Hepatocyte (in vitro differentiated cells): ENCODE results near the gene ELMOD3. TPM values are rescaled to one million over a fixed set of nuclear protein-coding genes. Genes with fewer than 3 reads are reported as not detected.
A peak's percentile ranks its signal among the peaks of the same experiment; 100 is the strongest.

Experiments
- DNase-seq: peaks from one replicate; pipeline ENCODE4 v3.0.0-alpha.2; 2016; ENCODE audit warnings: low spot score
- H2AFZ ChIP-seq: fragments of 200-600 bp; sonication (generic); 2 replicates; pipeline ENCODE4 v1.6.0; 2016; ENCODE audit warnings: antibody characterized with exemption, mild to moderate bottlenecking
- H3K27ac ChIP-seq: fragments of 200-600 bp; sonication (generic); 2 replicates; pipeline ENCODE4 v1.5.1; 2016; ENCODE audit warnings: mild to moderate bottlenecking
- H3K27me3 ChIP-seq: fragments of 200-600 bp; sonication (generic); 2 replicates; pipeline ENCODE4 v1.6.1; 2016
- H3K36me3 ChIP-seq: fragments of 200-600 bp; sonication (generic); replicated peaks from 2 replicates; pipeline ENCODE4 v1.5.1; 2016; ENCODE audit warnings: low read depth; ENCODE audit not compliant: insufficient read depth
- H3K4me1 ChIP-seq: fragments of 200-600 bp; sonication (generic); 2 replicates; pipeline ENCODE4 v1.5.1; 2016; ENCODE audit warnings: mild to moderate bottlenecking, moderate library complexity; ENCODE audit not compliant: insufficient read depth
- H3K4me2 ChIP-seq: fragments of 200-600 bp; sonication (generic); 2 replicates; pipeline ENCODE4 v1.6.0; 2016
- H3K4me3 ChIP-seq: fragments of 200-600 bp; sonication (generic); 2 replicates; pipeline ENCODE4 v1.5.1; 2016; ENCODE audit warnings: mild to moderate bottlenecking
- H3K79me2 ChIP-seq: fragments of 200-600 bp; sonication (generic); 2 replicates; pipeline ENCODE4 v1.6.0; 2017; ENCODE audit warnings: mild to moderate bottlenecking
- H3K9me2 ChIP-seq: fragments of 200-600 bp; sonication (generic); replicated peaks from 2 replicates; pipeline ENCODE4 v1.6.0; 2017; ENCODE audit warnings: mild to moderate bottlenecking; ENCODE audit not compliant: insufficient read depth
- H3K9me3 ChIP-seq: fragments of 200-600 bp; sonication (generic); 2 replicates; pipeline ENCODE4 v1.5.1; 2016; ENCODE audit warnings: low read depth, mild to moderate bottlenecking
- H4K20me1 ChIP-seq: fragments of 200-600 bp; sonication (generic); 2 replicates; pipeline ENCODE4 v1.6.0; 2016; ENCODE audit warnings: mild to moderate bottlenecking; ENCODE audit not compliant: insufficient read depth, poor library complexity, severe bottlenecking
- EZH2 ChIP-seq: fragments of 200-600 bp; sonication (generic); IDR thresholded peaks from 2 replicates; pipeline ENCODE4 v1.6.1; 2016; ENCODE audit warnings: antibody characterized with exemption, mild to moderate bottlenecking, borderline replicate concordance
- EZH2phosphoT487 ChIP-seq: fragments of 200-600 bp; sonication (generic); IDR thresholded peaks from one replicate; pipeline ENCODE4 v1.6.1; 2018; ENCODE audit warnings: antibody characterized with exemption, mild to moderate bottlenecking, low read depth, moderate library complexity; ENCODE audit not compliant: unreplicated experiment, severe bottlenecking
- WGBS: methylation state at CpG from one replicate; pipeline ENCODE4 v1.1.6; 2016; ENCODE audit warnings: low lambda C conversion rate; ENCODE audit errors: missing lambda C conversion rate; 5-methylcytosine and 5-hydroxymethylcytosine counted together
- polyA plus RNA-seq: library from polyadenylated mRNA; unstranded; fragments of >200 nt; fragmentation: Nextera tagmentation; extraction: Ambion mirVana; gene quantifications from 2 replicates; pipeline ENCODE4 v1.2.1, GENCODE V29; 2016
- total RNA-seq: library from RNA; depleted of rRNA; stranded (reverse); fragments of >200 nt; gene quantifications from 2 replicates; pipeline ENCODE4 v1.2.3, GENCODE V29; 2014
- TF ChIP-seq, protein P1 (sequence below): fragments of 200-600 bp; sonication (generic); IDR thresholded peaks from 2 replicates; pipeline ENCODE4 v1.5.1; 2016; ENCODE audit warnings: antibody characterized with exemption, mild to moderate bottlenecking; ENCODE audit not compliant: poor library complexity

The ELMOD3 gene
- total and polyA plus RNA-seq, 2 experiments from 2014 or later, result 18.1 to 25.1 TPM

- H3K27ac ChIP-seq, result peak overlapping the region; percentile 95
- H3K4me3 ChIP-seq, result peak overlapping the region; percentile 35
- TF ChIP-seq EZH2, result no peak
- TF ChIP-seq, protein P1, sequence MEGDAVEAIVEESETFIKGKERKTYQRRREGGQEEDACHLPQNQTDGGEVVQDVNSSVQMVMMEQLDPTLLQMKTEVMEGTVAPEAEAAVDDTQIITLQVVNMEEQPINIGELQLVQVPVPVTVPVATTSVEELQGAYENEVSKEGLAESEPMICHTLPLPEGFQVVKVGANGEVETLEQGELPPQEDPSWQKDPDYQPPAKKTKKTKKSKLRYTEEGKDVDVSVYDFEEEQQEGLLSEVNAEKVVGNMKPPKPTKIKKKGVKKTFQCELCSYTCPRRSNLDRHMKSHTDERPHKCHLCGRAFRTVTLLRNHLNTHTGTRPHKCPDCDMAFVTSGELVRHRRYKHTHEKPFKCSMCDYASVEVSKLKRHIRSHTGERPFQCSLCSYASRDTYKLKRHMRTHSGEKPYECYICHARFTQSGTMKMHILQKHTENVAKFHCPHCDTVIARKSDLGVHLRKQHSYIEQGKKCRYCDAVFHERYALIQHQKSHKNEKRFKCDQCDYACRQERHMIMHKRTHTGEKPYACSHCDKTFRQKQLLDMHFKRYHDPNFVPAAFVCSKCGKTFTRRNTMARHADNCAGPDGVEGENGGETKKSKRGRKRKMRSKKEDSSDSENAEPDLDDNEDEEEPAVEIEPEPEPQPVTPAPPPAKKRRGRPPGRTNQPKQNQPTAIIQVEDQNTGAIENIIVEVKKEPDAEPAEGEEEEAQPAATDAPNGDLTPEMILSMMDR, result no peak
- 76% methylated on average over 17 of the region's 17 CpGs for WGBS
- peak overlapping the region; percentile 82 for H3K4me2 ChIP-seq
- H3K27me3 ChIP-seq, result no peaks in the 10 kb centered on the region
- no peaks in the 10 kb centered on the region for H3K9me2 ChIP-seq
- no peak for DNase-seq
- no peaks in the 10 kb centered on the region for H4K20me1 ChIP-seq
- H3K9me3 ChIP-seq, result no peaks in the 10 kb centered on the region
- peaks cover 47% of the 10 kb centered on the region for H3K4me1 ChIP-seq
- H3K36me3 ChIP-seq, result no peaks in the 10 kb centered on the region
- H2AFZ ChIP-seq, result peak overlapping the region; percentile 68
- H3K79me2 ChIP-seq, result peaks cover 3% of the 10 kb centered on the region
These were observed 64.6 kb downstream of the ELMOD3 start for GRCh38 chr2:85419009-85419675.

- H3K27me3 ChIP-seq, result no peaks in the 10 kb centered on the region
- H3K4me1 ChIP-seq, result peaks cover 40% of the 10 kb centered on the region
- no peaks in the 10 kb centered on the region for H3K79me2 ChIP-seq
- TF ChIP-seq EZH2phosphoT487, result no peak
- TF ChIP-seq, protein P1, result peak; percentile 100
- peak; percentile 93 for DNase-seq
- peak overlapping the region; percentile 66 for H3K4me2 ChIP-seq
- H2AFZ ChIP-seq, result peak overlapping the region; percentile 42
- H3K9me2 ChIP-seq, result no peaks in the 10 kb centered on the region
- no peak overlapping the region for H3K4me3 ChIP-seq
- H3K27ac ChIP-seq, result peak overlapping the region; percentile 95
- no peaks in the 10 kb centered on the region for H4K20me1 ChIP-seq
- no peaks in the 10 kb centered on the region for H3K36me3 ChIP-seq
- no peaks in the 10 kb centered on the region for H3K9me3 ChIP-seq
- WGBS, result 18% methylated on average over 22 of the region's 22 CpGs
These were observed 66.1 kb downstream of the ELMOD3 start for GRCh38 chr2:85420536-85421259.

GRCh38 chr2:85421260-85422071 lies 66.9 kb downstream of the ELMOD3 start:
- Histone ChIP-seq H4K20me1 (no peaks in the 10 kb centered on the region), H3K27ac (peak overlapping the region; percentile 95), H3K9me3 (no peaks in the 10 kb centered on the region), H2AFZ (peak overlapping the region; percentile 13), H3K4me1 (peaks cover 40% of the 10 kb centered on the region), H3K36me3 (no peaks in the 10 kb centered on the region), H3K9me2 (no peaks in the 10 kb centered on the region), H3K27me3 (no peaks in the 10 kb centered on the region), H3K79me2 (no peaks in the 10 kb centered on the region), H3K4me3 (no peak overlapping the region), H3K4me2 (peak overlapping the region; percentile 66)
- 49% methylated on average over 13 of the region's 13 CpGs for WGBS
- peak; percentile 80 for DNase-seq
- TF ChIP-seq, protein P1, result no peak
- TF ChIP-seq EZH2phosphoT487 (no peak), EZH2 (no peak)
